ENCODE data around the gene ANKRD22. TPM values are rescaled to one million over a fixed set of nuclear protein-coding genes. Genes with fewer than 3 reads are reported as not detected.
A peak's percentile ranks its signal among the peaks of the same experiment; 100 is the strongest.

Gene ANKRD22
- total and polyA plus RNA-seq, 10 of the 15 experiments (the other 5 are each of a cell fraction or from before 2014, with no cell fraction given) = 0.30 to 1.3 (median 0.71) TPM

DNA sequence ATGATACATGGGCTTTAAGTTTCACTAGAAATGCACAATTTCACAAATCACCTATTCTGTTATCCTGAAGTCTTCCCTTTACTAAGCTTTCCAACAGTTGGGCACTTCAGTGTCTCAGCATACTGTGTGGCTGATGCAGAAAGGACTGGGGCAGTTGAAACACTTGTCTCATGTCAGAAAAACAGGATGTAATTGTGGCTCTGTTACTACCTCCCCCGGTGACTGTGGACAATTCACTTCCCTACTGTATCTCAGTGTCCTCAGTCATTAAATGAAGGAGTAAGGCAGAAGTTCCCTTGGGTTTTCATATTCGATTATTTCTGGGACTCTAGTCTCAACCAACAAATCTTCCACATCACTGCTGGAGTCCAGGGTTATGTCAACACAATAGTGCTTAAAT, 17.9 kb downstream of the ANKRD22 start:
- H3K4me3 ChIP-seq = no peak overlapping the region
- H3K4me1 ChIP-seq (ENCODE audit: control insufficient read depth, insufficient read depth, low read length) = peaks cover 11% of the 10 kb centered on the region
- SMC1A ChIA-PET (ENCODE audit: uncharacterized antibody, unreplicated experiment) = interaction anchor here (0.7 to 18.0 kb wide), 11 partner anchors 12 to 381 kb away, joined by 3 to 575 read pairs (median 49); partner anchors contain the start of gene FAS
- H3K27me3 ChIP-seq (replicated peaks in 1 of 2; ENCODE audit: control insufficient read depth in 2 of 2, insufficient read depth in 2 of 2, low read length in 1 of 2) = no peaks in the 10 kb centered on the region
- no peak overlapping the region for H3K9ac ChIP-seq (ENCODE audit: control insufficient read depth, insufficient read depth, low read length)
- FAIRE-seq = no peak
- in situ Hi-C loops (cut with MboI) = no loop called here
- TF ChIP-seq ZBED1 (IDR thresholded peaks at IDR 0.05; ENCODE audit: borderline replicate concordance) (no peak), CEBPB (IDR thresholded peaks at IDR 0.05; ENCODE audit: borderline replicate concordance in 1 of 2, low read depth in 2 of 2, low read length in 2 of 2) (no peak), HDAC2 (IDR thresholded peaks at IDR 0.05) (no peak), NR2C1 (IDR thresholded peaks at IDR 0.05) (no peak), RB1 (IDR thresholded peaks at IDR 0.05; ENCODE audit: borderline replicate concordance) (no peak), IRF4 (IDR thresholded peaks at IDR 0.05; ENCODE audit: low read depth, low read length) (no peak), KAT2A (conservative IDR thresholded peaks at IDR 0.05; ENCODE audit: control insufficient read depth, low read depth, low read length) (no peak), RUNX3 (IDR thresholded peaks at IDR 0.05; ENCODE audit: low read length) (no peak)
- TF ChIP-seq, protein P1, sequence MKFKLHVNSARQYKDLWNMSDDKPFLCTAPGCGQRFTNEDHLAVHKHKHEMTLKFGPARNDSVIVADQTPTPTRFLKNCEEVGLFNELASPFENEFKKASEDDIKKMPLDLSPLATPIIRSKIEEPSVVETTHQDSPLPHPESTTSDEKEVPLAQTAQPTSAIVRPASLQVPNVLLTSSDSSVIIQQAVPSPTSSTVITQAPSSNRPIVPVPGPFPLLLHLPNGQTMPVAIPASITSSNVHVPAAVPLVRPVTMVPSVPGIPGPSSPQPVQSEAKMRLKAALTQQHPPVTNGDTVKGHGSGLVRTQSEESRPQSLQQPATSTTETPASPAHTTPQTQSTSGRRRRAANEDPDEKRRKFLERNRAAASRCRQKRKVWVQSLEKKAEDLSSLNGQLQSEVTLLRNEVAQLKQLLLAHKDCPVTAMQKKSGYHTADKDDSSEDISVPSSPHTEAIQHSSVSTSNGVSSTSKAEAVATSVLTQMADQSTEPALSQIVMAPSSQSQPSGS (IDR thresholded peaks at IDR 0.05; ENCODE audit: low read length) = no peak
- TF ChIP-seq, protein P2, sequence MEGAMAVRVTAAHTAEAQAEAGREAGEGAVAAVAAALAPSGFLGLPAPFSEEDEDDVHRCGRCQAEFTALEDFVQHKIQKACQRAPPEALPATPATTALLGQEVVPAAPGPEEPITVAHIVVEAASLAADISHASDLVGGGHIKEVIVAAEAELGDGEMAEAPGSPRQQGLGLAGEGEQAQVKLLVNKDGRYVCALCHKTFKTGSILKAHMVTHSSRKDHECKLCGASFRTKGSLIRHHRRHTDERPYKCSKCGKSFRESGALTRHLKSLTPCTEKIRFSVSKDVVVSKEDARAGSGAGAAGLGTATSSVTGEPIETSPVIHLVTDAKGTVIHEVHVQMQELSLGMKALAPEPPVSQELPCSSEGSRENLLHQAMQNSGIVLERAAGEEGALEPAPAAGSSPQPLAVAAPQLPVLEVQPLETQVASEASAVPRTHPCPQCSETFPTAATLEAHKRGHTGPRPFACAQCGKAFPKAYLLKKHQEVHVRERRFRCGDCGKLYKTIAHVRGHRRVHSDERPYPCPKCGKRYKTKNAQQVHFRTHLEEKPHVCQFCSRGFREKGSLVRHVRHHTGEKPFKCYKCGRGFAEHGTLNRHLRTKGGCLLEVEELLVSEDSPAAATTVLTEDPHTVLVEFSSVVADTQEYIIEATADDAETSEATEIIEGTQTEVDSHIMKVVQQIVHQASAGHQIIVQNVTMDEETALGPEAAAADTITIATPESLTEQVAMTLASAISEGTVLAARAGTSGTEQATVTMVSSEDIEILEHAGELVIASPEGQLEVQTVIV (IDR thresholded peaks at IDR 0.05; ENCODE audit: borderline replicate concordance, partially characterized antibody) = no peak
- TF ChIP-seq, protein P3, sequence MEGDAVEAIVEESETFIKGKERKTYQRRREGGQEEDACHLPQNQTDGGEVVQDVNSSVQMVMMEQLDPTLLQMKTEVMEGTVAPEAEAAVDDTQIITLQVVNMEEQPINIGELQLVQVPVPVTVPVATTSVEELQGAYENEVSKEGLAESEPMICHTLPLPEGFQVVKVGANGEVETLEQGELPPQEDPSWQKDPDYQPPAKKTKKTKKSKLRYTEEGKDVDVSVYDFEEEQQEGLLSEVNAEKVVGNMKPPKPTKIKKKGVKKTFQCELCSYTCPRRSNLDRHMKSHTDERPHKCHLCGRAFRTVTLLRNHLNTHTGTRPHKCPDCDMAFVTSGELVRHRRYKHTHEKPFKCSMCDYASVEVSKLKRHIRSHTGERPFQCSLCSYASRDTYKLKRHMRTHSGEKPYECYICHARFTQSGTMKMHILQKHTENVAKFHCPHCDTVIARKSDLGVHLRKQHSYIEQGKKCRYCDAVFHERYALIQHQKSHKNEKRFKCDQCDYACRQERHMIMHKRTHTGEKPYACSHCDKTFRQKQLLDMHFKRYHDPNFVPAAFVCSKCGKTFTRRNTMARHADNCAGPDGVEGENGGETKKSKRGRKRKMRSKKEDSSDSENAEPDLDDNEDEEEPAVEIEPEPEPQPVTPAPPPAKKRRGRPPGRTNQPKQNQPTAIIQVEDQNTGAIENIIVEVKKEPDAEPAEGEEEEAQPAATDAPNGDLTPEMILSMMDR (IDR thresholded peaks at IDR 0.05 in 2 of 3, conservative IDR thresholded peaks at IDR 0.05 in 1 of 3; ENCODE audit: control insufficient read depth in 2 of 3, extremely low read depth in 1 of 3, insufficient read depth in 1 of 3, low read depth in 3 of 3, low read length in 3 of 3) = no peak
- TF ChIP-seq, protein P4, sequence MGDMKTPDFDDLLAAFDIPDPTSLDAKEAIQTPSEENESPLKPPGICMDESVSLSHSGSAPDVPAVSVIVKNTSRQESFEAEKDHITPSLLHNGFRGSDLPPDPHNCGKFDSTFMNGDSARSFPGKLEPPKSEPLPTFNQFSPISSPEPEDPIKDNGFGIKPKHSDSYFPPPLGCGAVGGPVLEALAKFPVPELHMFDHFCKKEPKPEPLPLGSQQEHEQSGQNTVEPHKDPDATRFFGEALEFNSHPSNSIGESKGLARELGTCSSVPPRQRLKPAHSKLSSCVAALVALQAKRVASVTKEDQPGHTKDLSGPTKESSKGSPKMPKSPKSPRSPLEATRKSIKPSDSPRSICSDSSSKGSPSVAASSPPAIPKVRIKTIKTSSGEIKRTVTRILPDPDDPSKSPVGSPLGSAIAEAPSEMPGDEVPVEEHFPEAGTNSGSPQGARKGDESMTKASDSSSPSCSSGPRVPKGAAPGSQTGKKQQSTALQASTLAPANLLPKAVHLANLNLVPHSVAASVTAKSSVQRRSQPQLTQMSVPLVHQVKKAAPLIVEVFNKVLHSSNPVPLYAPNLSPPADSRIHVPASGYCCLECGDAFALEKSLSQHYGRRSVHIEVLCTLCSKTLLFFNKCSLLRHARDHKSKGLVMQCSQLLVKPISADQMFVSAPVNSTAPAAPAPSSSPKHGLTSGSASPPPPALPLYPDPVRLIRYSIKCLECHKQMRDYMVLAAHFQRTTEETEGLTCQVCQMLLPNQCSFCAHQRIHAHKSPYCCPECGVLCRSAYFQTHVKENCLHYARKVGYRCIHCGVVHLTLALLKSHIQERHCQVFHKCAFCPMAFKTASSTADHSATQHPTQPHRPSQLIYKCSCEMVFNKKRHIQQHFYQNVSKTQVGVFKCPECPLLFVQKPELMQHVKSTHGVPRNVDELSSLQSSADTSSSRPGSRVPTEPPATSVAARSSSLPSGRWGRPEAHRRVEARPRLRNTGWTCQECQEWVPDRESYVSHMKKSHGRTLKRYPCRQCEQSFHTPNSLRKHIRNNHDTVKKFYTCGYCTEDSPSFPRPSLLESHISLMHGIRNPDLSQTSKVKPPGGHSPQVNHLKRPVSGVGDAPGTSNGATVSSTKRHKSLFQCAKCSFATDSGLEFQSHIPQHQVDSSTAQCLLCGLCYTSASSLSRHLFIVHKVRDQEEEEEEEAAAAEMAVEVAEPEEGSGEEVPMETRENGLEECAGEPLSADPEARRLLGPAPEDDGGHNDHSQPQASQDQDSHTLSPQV (IDR thresholded peaks at IDR 0.05) = no peak
- BruUV-seq (replicated peaks) = no TSS peak
- no peaks in the 10 kb centered on the region for H3K36me3 ChIP-seq (ENCODE audit: control insufficient read depth in 2 of 2, insufficient read depth in 2 of 2, low read length in 1 of 2)
- POLR2A ChIA-PET = interaction anchor here (0.8 to 7.3 kb wide), 2 partner anchors 67 to 99 kb away, joined by 4 to 64 read pairs; no protein-coding TSS in a partner anchor
- intact Hi-C loops (cut with micrococcal nuclease; ENCODE audit: unreplicated experiment) = loop anchor here (2.0 kb wide), 1 partner anchor 157 kb away; the partner anchor contains the start of gene FAS
- H3K79me2 ChIP-seq (ENCODE audit: control insufficient read depth, insufficient read depth, low read length) = no peaks in the 10 kb centered on the region
- CTCF ChIA-PET = interaction anchor here (0.6 to 22.7 kb wide), 27 partner anchors 9 to 413 kb away, joined by 3 to 895 read pairs (median 20); partner anchors contain the start of genes ANKRD22, FAS, RNLS and STAMBPL1
- peak overlapping the region; percentile 16; the same call in 1 of the 2 replicates for H2AFZ ChIP-seq (ENCODE audit: control insufficient read depth, low read depth, low read length)
- WGBS (ENCODE audit: insufficient coverage, insufficient replicate concordance, low lambda C conversion rate, missing lambda C conversion rate) = 0% methylated on average over 2 of the region's 2 CpGs
- no peak for ATAC-seq
- RAD21 ChIA-PET (ENCODE audit: unreplicated experiment) = interaction anchor here (0.7 to 7.8 kb wide), 10 partner anchors 11 to 411 kb away, joined by 3 to 390 read pairs (median 18); partner anchors contain the start of gene FAS
- H3K4me2 ChIP-seq (ENCODE audit: control insufficient read depth, insufficient read depth) = no peak overlapping the region
- DNase-seq (ENCODE audit: low read depth, low spot score) = no peak
- no peaks in the 10 kb centered on the region for H3K9me3 ChIP-seq (replicated peaks; ENCODE audit: control insufficient read depth, insufficient read depth, low read length)
- H3K27ac ChIP-seq (ENCODE audit: control insufficient read depth, insufficient read depth) = no peak overlapping the region
- H4K20me1 ChIP-seq (ENCODE audit: control insufficient read depth, insufficient read depth) = no peaks in the 10 kb centered on the region

Data from GM12878 (cell line).